Ovary (tissue), 9 donors: ENCODE measurements around the gene TSPEAR. TPM values are rescaled to one million over a fixed set of nuclear protein-coding genes. Genes with fewer than 3 reads are reported as not detected.

Experiments used
- DNase-seq, 5 donors: peaks; one replicate each; pipeline ENCODE4 v3.0.0-alpha.2; 2019 to 2020
- H3K27ac ChIP-seq, 2 donors: fragments of 200-600 bp; one replicate each; pipeline versions ENCODE4 v1.5.1 to v1.8.0; 2019 to 2022
- H3K27me3 ChIP-seq: fragments of 200-600 bp; one replicate; pipeline ENCODE4 v1.8.0; 2022
- H3K36me3 ChIP-seq: fragments of 200-600 bp; sonication (generic); one replicate; pipeline ENCODE4 v1.5.1; 2019
- H3K4me1 ChIP-seq: one replicate; pipeline ENCODE4 v1.8.1; 2013; ENCODE audit warnings: mild to moderate bottlenecking, moderate library complexity; ENCODE audit not compliant: insufficient read depth
- H3K4me3 ChIP-seq: fragments of 200-600 bp; sonication (generic); one replicate; pipeline ENCODE4 v1.5.1; 2017
- H3K9me3 ChIP-seq, 2 donors: fragments of 200-600 bp in 1 of 2; sonication (generic) in 1 of 2; one replicate each; pipeline versions ENCODE4 v1.5.1 to v1.8.1; 2013 to 2019; ENCODE audit warnings: mild to moderate bottlenecking in 1 of 2, moderate library complexity in 1 of 2
- CTCF ChIP-seq, 3 donors: fragments of 450-650 bp in 2 of 3; fragments of 200-600 bp in 1 of 3; IDR thresholded peaks; one replicate each; pipeline versions ENCODE4 v1.5.1 to v1.8.0; 2016 to 2022; ENCODE audit warnings: antibody characterized with exemption in 3 of 3, mild to moderate bottlenecking in 1 of 3
- EP300 ChIP-seq: sonication (generic); formaldehyde crosslinking; IDR thresholded peaks from one replicate; pipeline ENCODE4 v1.6.1; 2017; ENCODE audit warnings: antibody characterized with exemption
- POLR2A ChIP-seq: fragments of 450-650 bp; IDR thresholded peaks from one replicate; pipeline ENCODE4 v1.6.1; 2017; ENCODE audit warnings: antibody characterized with exemption, mild to moderate bottlenecking, moderate library complexity
- WGBS, 3 donors: extraction: QIAGEN DNeasy Blood & Tissue Kit in 1 of 3; methylation state at CpG; one replicate each; pipeline versions ENCODE4 v1.1.5 to v1.1.7; 2013 to 2017; 5-methylcytosine and 5-hydroxymethylcytosine counted together
- intact Hi-C, 4 donors: fragments of 100-400 bp; cut with DNase I; formaldehyde crosslinking; loops; one replicate each; pipeline versions ENCODE4 v1.11.0 to v1.15.1; 2022 to 2023
- polyA plus RNA-seq, 2 donors: library from polyadenylated mRNA; stranded (reverse); fragments of 200-250 nt in 1 of 2; fragments of 350-450 nt in 1 of 2; fragmentation: Illumina TruSeq in 1 of 2; extraction: RNeasy Lipid Tissue Mini Kit (QIAGEN cat#74804) in 1 of 2; gene quantifications; one replicate each; pipeline ENCODE4 v1.2.3, GENCODE V29; 2013 to 2014
- total RNA-seq, 7 donors: library from RNA; depleted of rRNA in 2 of 7; stranded (reverse); fragments of >200 nt in 2 of 7; fragmentation: NEBNext Ultra II Directional in 3 of 7; extraction: Animal tissue kit (Norgen Biotek cat#: 25700) in 3 of 7; gene quantifications; one replicate each; pipeline versions ENCODE4 v1.1.0 to v1.2.4, GENCODE V29; 2016 to 2023
- donor health status: DM: no; HTN: no; CAD: no; lungs with moderate emphysema.
- donor health status: DM: no; HTN: no; CAD: no.
- donor health status: Bipolar disorder and iron deficiency.
- donor health status: DM: yes; HTN: yes; CAD: no.
- donor health status: DM: no; HTN: no; CAD: no.
- donor health status: DM: yes; HTN: yes; CAD: no.

Gene TSPEAR
- total and polyA plus RNA-seq, 9 donors = 0.07 to 0.27 (median 0.11) TPM; not detected in 4

DNA sequence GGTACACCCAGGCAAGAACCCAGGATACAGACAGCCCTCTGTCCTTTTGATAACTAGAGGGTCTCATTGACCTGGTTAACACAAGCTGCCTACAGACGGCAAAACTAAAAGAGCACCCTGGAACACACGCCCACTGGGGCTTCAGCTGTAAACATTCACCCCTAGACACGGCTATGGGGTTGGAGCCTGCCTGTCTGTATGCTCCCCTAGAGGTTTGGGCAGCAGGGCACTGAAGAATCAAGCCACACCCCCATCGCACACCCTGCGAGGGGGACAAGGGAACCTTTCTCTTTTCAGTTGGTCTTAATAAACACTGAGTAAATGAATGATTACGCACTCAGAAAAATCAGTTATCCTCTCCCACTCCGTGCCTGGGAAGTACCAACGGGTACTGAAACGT lies 220.6 kb downstream of the TSPEAR start:
- TF ChIP-seq EP300 (no peak), POLR2A (no peak)
- 81 to 93% (median 83%) methylated on average over 9 of the region's 9 CpGs for WGBS, 3 donors
- H3K36me3 ChIP-seq = no peaks in the 10 kb centered on the region
- H3K4me3 ChIP-seq = no peak overlapping the region
- no peak overlapping the region for H3K27ac ChIP-seq
- H3K4me1 ChIP-seq = no peaks in the 10 kb centered on the region
- H3K27me3 ChIP-seq = no peaks in the 10 kb centered on the region
- DNase-seq = no peak
- intact Hi-C loops = no loop called here
- peaks cover 0 to 6% of the 10 kb centered on the region in 2 donors for H3K9me3 ChIP-seq

GRCh38 chr21:44490405-44490804 lies 221.0 kb downstream of the TSPEAR start:
- peaks cover 0 to 6% of the 10 kb centered on the region in 2 donors for H3K9me3 ChIP-seq

DNA sequence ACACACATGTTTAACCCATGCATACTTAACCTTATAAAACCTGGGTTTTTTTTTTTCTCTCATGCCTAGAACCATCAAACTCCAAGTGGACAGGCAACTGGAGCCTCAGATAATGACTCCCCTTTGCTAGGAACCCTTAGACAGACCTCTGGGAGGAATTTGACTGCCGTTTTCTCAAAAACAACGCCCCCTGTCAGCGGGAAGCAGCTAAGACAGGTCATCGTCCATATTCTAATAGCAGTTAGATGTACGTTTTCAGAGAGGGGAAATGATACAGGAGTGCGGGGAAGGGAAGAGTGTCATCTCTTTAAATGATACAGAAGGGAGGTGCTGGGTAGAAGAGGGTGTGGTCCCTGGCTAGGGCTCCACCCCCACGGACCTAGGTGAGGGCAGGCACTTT lies 221.4 kb downstream of the TSPEAR start:
- H3K9me3 ChIP-seq = peaks cover 0 to 6% of the 10 kb centered on the region in 2 donors
- intact Hi-C loops = no loop called here
- no peaks in the 10 kb centered on the region for H3K27me3 ChIP-seq
- no peaks in the 10 kb centered on the region for H3K4me1 ChIP-seq
- WGBS, 3 donors = 30 to 34% (median 31%) methylated on average over 7 of the region's 7 CpGs
- no peak overlapping the region for H3K4me3 ChIP-seq
- no peak overlapping the region for H3K27ac ChIP-seq
- DNase-seq = no peak
- TF ChIP-seq EP300 = no peak
- TF ChIP-seq CTCF (IDR thresholded peaks at IDR 0.05) = no peak
- TF ChIP-seq POLR2A = no peak
- no peaks in the 10 kb centered on the region for H3K36me3 ChIP-seq

More at GRCh38 chr21:44490405-44490804, 221.0 kb downstream of the TSPEAR start:
- Histone ChIP-seq H3K36me3 (no peaks in the 10 kb centered on the region), H3K27me3 (no peaks in the 10 kb centered on the region), H3K27ac (no peak overlapping the region), H3K4me1 (no peaks in the 10 kb centered on the region), H3K4me3 (no peak overlapping the region)
- TF ChIP-seq EP300 (no peak), CTCF (IDR thresholded peaks at IDR 0.05) (no peak), POLR2A (no peak)
- no peak for DNase-seq
- intact Hi-C loops = no loop called here
- 92 to 97% (median 96%) methylated on average over 19 of the region's 19 CpGs for WGBS, 3 donors

DNA sequence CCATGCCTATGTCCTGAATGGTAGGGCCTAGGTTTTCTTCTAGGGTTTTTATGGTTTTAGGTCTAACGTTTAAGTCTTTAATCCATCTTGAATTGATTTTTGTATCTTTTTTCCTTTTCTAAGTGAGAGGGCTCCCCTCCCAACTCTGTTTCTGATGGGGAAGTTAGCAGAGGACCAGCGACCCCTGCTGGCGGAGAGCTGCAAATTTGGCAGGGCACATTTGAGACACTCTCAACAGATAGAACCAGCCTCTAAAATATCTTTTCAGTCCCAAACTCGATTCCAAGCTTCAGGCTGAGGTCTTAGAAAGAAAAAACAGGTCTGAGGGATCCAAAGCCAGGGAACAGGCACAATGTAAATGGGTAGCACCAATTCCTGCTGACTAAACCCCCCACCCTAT lies 223.5 kb downstream of the TSPEAR start:
- 23 to 29% (median 29%) methylated on average over 4 of the region's 4 CpGs for WGBS, 3 donors

More for the DNA sequence above, 223.5 kb downstream of the TSPEAR start:
- DNase-seq = no peak
- Histone ChIP-seq H3K9me3 (peaks cover 0 to 6% of the 10 kb centered on the region in 2 donors), H3K27ac (no peak overlapping the region), H3K4me3 (no peak overlapping the region), H3K27me3 (no peaks in the 10 kb centered on the region), H3K36me3 (no peaks in the 10 kb centered on the region), H3K4me1 (no peaks in the 10 kb centered on the region)
- no peak for TF ChIP-seq EP300
- TF ChIP-seq POLR2A = no peak
- no peak for TF ChIP-seq CTCF (IDR thresholded peaks at IDR 0.05)
- intact Hi-C loops = no loop called here
